GM12864 (cell line): Measurements from ENCODE around the gene RING1.
"Not testable (repeated sequence)": the region's sequence is repeated elsewhere in the genome, so short reads cannot be mapped to it uniquely, and the experiment has no call there.

Experiments used
- DNase-seq: peaks from one replicate; pipeline ENCODE4 v3.0.0-alpha.2; 2011; ENCODE audit warnings: low read depth
- H3K4me3 ChIP-seq: 2 replicates; pipeline ENCODE4 v1.5.1; 2011; ENCODE audit warnings: mild to moderate bottlenecking, low read depth, low read length, control low read depth
- CTCF ChIP-seq: IDR thresholded peaks from 2 replicates; pipeline ENCODE4 v1.5.1; 2011; ENCODE audit warnings: low read depth, mild to moderate bottlenecking, moderate library complexity, low read length, control low read depth, inconsistent platforms; ENCODE audit errors: missing control alignments

RING1 gene

DNA sequence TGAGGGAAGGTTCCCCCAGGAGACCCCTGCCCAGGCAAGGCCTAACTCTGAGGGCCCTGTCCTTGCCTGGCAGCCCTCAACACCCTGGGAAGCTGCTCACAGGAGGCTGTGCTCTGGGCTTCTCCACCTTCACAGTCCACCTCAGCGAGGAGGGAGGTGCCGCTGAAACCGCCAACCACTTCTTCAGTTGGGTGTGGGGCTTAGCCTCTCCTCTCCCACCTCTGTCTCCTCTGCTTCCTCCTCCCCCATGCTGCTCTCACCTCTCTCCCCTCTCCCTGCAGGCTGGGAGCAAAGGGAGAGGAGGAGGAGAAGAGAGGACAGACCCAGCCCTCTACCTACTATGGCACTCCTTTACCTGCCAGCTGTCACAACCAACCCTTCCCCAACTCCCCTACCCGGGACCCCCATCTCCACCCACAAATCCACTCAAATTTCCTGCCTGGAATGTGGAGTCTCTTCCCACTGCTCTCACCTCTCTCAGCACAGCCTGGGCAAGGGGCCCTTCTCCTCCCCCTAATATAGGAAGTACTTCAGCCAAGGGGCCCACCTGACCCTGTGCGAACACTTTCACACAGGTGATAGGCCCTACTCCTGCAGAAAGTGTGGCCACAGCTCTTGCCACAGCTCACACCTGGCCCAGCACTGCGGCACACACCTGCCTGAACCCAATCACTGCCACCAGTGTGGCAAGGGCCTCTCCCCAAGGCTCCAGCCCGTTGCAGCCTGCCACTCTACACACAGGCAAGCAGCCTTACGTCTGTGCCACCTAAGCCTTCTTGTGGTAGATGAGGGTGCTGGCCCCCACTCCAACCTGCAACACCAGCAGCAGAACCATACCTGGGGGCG is 7.2 kb downstream of the RING1 start:
- no peak overlapping the region for H3K4me3 ChIP-seq
- TF ChIP-seq CTCF = no peak
- DNase-seq = no peak

- no peak for DNase-seq
- no peak for TF ChIP-seq CTCF
- H3K4me3 ChIP-seq = no peak overlapping the region
Observed at GRCh38 chr6:33216117-33216649, 7.9 kb downstream of the RING1 start.

- no peak overlapping the region for H3K4me3 ChIP-seq
- no peak for DNase-seq
- TF ChIP-seq CTCF = no peak
Observed at GRCh38 chr6:33217246-33217645, 8.9 kb downstream of the RING1 start.

- H3K4me3 ChIP-seq = no peak overlapping the region
- no peak for TF ChIP-seq CTCF
- no peak for DNase-seq
Observed at GRCh38 chr6:33217681-33218080, 9.4 kb downstream of the RING1 start.

- not testable (repeated sequence) for DNase-seq, H3K4me3 ChIP-seq
Observed at GRCh38 chr6:33226503-33227120, 18.3 kb downstream of the RING1 start.

- H3K4me3 ChIP-seq = no peak overlapping the region
- no peak for DNase-seq
- no peak for TF ChIP-seq CTCF
Observed at GRCh38 chr6:33235221-33235634, 26.9 kb downstream of the RING1 start.

DNA sequence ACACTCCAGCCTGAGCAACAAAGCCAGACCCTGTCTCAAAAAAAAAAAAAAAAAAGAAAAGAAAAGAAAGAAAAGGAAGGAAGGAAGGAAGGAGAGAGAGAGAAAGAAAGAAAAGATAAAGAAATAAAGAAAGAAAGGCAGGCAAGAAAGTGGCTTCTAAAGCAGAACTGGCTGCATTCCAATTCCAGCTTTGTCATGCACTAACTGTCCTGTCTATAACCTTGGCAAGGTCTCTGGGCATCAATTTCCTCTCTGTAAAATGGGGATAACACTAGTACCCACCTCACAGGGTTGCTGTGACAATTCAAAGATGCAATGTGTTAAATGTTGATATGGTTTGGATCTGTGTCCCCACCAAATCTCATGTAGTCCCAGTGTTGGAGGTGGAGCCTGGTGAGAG is 28.0 kb downstream of the RING1 start:
- DNase-seq = no peak
- no peak for TF ChIP-seq CTCF
- no peak overlapping the region for H3K4me3 ChIP-seq
